Measurements from ENCODE around the gene CDHR5. TPM values are rescaled to one million over a fixed set of nuclear protein-coding genes. Genes with fewer than 3 reads are reported as not detected.

CDHR5 gene
- total and polyA plus RNA-seq, 2 of the 4 experiments (the other 2 are of a cell fraction) = not detected

DNA sequence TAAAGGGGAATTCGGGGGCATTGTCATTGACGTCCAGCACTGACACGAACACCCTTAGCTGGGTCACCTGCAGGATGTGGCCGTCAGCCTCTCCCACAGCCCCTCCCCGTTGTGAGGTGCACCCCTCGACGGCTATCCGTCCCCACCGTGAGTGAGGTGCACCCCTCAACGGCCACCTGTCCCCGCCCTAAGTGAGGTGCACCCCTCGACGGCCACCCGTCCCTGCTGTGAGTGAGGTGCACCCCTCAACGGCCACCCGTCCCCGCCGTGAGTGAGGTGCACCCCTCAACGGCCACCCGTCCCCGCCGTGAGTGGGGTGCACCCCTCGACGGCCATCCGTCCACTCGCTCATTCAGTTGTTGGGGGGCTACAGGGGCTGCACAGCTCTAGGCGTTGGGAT, 2.9 kb downstream of the CDHR5 start:
- Histone ChIP-seq H2BK5ac (ENCODE audit: low read depth, low read length, poor library complexity, severe bottlenecking) (no peak overlapping the region), H3K4ac (ENCODE audit: low read depth, low read length) (no peak overlapping the region), H3K9me3 (ENCODE audit: control insufficient read depth, insufficient read depth, low read length) (no peaks in the 10 kb centered on the region), H3K79me1 (ENCODE audit: low read depth in 1 of 2, low read length in 2 of 2) (peaks cover 2 to 11% of the 10 kb centered on the region in 2 experiments; a peak in 1 of 4 replicates), H3K36me3 (ENCODE audit: control insufficient read depth, insufficient read depth, low read length) (peaks cover 6% of the 10 kb centered on the region; the same call in 1 of the 2 replicates), H4K20me1 (ENCODE audit: insufficient read depth, low read length) (no peaks in the 10 kb centered on the region; the same call in 1 of the 2 replicates), H4K91ac (ENCODE audit: insufficient read depth, low read depth, low read length) (no peak overlapping the region), H4K8ac (ENCODE audit: low read depth in 2 of 2, low read length in 2 of 2) (no peak overlapping the region), H3K18ac (ENCODE audit: low read depth, low read length) (no peak overlapping the region), H2BK20ac (ENCODE audit: low read depth, low read length) (no peak overlapping the region), H3K9ac (ENCODE audit: low read depth, low read length) (no peak overlapping the region), H3K4me2 (ENCODE audit: low read depth, low read length) (no peak overlapping the region), H3K27me3 (ENCODE audit: control insufficient read depth, insufficient read depth, low read length) (peaks cover 2% of the 10 kb centered on the region; the same call in 1 of the 2 replicates), H3K56ac (ENCODE audit: extremely low read depth, insufficient read depth, low read length) (no peak overlapping the region), H2AK5ac (ENCODE audit: low read depth, low read length) (no peak overlapping the region), H2BK15ac (ENCODE audit: low read depth, low read length) (no peak overlapping the region), H2BK120ac (ENCODE audit: low read depth, low read length) (no peak overlapping the region), H3K14ac (replicated peaks; ENCODE audit: low read depth, low read length) (no peak overlapping the region), H3K4me1 (ENCODE audit: control insufficient read depth, insufficient read depth, low read length) (no peaks in the 10 kb centered on the region), H3K23ac (ENCODE audit: low read depth, low read length) (no peak overlapping the region), H3K4me3 (ENCODE audit: insufficient read depth, low read depth, low read length) (no peak overlapping the region), H2AK9ac (replicated peaks; ENCODE audit: low read depth, low read length, poor library complexity) (no peak overlapping the region), H3K9me1 (ENCODE audit: insufficient read depth, low read length) (0 out of 2 replicates have a peak, but pooled peaks cover 3% of the 10 kb centered on the region), H2AFZ (replicated peaks; ENCODE audit: low read length, poor library complexity) (no peak overlapping the region), H4K5ac (ENCODE audit: low read depth, low read length) (no peak overlapping the region), H3K27ac (ENCODE audit: insufficient read depth, low read length) (no peak overlapping the region)
- dilution Hi-C loops (cut with HindIII; ENCODE audit: low sequenced_read_pairs, unreplicated experiment) = no loop called here
- no peak for DNase-seq
- 95% methylated on average over 13 of the region's 27 CpGs; no CpG with 5 or more reads in 1 of the 2 experiments for WGBS, 2 experiments (ENCODE audit: extremely low coverage in 2 of 2, insufficient read length in 1 of 2)
- no peak for ATAC-seq (ENCODE audit: low read depth)
- no TSS peak for BruUV-seq (replicated peaks)
- TF ChIP-seq MAFK (IDR thresholded peaks at IDR 0.05; ENCODE audit: low read depth, low read length) (no peak), NFE2L2 (IDR thresholded peaks at IDR 0.05; ENCODE audit: low read depth, low read length) (no peak), RFX5 (IDR thresholded peaks at IDR 0.05; ENCODE audit: low read depth, low read length) (no peak), FOS (IDR thresholded peaks at IDR 0.05; ENCODE audit: low read depth, low read length) (no peak), BHLHE40 (IDR thresholded peaks at IDR 0.05; ENCODE audit: low read depth, low read length) (no peak), CEBPB (IDR thresholded peaks at IDR 0.05; ENCODE audit: low read depth, low read length) (no peak), RCOR1 (IDR thresholded peaks at IDR 0.05; ENCODE audit: insufficient replicate concordance, low read length) (no peak), CTCF (conservative IDR thresholded peaks at IDR 0.05; ENCODE audit: low read depth, low read length) (no peak), POLR2A (IDR thresholded peaks at IDR 0.05; ENCODE audit: low read depth, low read length) (no peak), USF2 (IDR thresholded peaks at IDR 0.05; ENCODE audit: low read depth, low read length) (no peak), MXI1 (IDR thresholded peaks at IDR 0.05; ENCODE audit: borderline replicate concordance, low read depth, low read length) (no peak), CHD1 (IDR thresholded peaks at IDR 0.05; ENCODE audit: low read depth, low read length) (no peak), MAZ (IDR thresholded peaks at IDR 0.05; ENCODE audit: borderline replicate concordance, low read depth, low read length) (no peak), SMC3 (IDR thresholded peaks at IDR 0.05; ENCODE audit: low read depth, low read length) (no peak), RAD21 (IDR thresholded peaks at IDR 0.05; ENCODE audit: low read length) (no peak)
- TF ChIP-seq, protein P1, sequence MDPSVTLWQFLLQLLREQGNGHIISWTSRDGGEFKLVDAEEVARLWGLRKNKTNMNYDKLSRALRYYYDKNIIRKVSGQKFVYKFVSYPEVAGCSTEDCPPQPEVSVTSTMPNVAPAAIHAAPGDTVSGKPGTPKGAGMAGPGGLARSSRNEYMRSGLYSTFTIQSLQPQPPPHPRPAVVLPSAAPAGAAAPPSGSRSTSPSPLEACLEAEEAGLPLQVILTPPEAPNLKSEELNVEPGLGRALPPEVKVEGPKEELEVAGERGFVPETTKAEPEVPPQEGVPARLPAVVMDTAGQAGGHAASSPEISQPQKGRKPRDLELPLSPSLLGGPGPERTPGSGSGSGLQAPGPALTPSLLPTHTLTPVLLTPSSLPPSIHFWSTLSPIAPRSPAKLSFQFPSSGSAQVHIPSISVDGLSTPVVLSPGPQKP (IDR thresholded peaks at IDR 0.05; ENCODE audit: borderline replicate concordance, low read depth, low read length) = no peak
- CTCF ChIA-PET = no interaction called here
- in situ Hi-C loops (cut with MboI; ENCODE audit: low sequenced_read_pairs) = no loop called here
- intact Hi-C loops (cut with micrococcal nuclease) = no loop called here
- POLR2A ChIA-PET (ENCODE audit: unreplicated experiment) = no interaction called here

All from IMR-90 (cell line).